ENCODE measurements around the gene MLLT1. TPM values are rescaled to one million over a fixed set of nuclear protein-coding genes. Genes with fewer than 3 reads are reported as not detected.

Gene MLLT1
- total and polyA plus RNA-seq, 10 of the 15 experiments (the other 5 are each of a cell fraction or from before 2014, with no cell fraction given): 0.16 to 61.1 (median 8.5) TPM

DNA sequence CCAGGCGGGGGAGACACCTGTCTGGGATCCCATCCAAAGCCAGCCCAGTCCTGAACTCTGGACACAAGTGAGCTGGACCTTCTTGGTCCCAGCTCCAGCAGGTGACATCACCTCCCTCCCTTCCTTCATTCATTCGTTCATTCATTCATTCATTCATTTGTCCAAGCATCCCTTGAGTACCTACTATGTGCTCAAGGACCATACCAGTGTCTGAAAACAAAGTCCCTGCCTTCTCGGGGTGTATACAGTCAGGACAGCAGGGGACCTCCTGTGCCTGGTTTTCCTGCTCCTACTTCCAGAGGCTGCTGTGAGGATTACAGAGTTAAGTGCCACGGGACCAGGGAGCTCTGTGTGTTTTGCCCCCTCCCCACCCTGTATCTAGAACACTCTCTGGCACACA, 39.6 kb upstream of the MLLT1 start:
- H3K4me1 ChIP-seq (ENCODE audit: control insufficient read depth, insufficient read depth, low read length): no peaks in the 10 kb centered on the region
- H4K20me1 ChIP-seq (ENCODE audit: control insufficient read depth, insufficient read depth): no peaks in the 10 kb centered on the region
- ChIA-PET POLR2A (no interaction called here), SMC1A (ENCODE audit: uncharacterized antibody, unreplicated experiment) (no interaction called here), CTCF (interaction anchor here (1.0 kb wide), 1 partner anchor 544 kb away, joined by 3 read pairs; no protein-coding TSS in a partner anchor), RAD21 (ENCODE audit: unreplicated experiment) (no interaction called here)
- no peak overlapping the region for H2AFZ ChIP-seq (ENCODE audit: control insufficient read depth, low read depth, low read length)
- H3K9ac ChIP-seq (ENCODE audit: control insufficient read depth, insufficient read depth, low read length): no peak overlapping the region
- H3K9me3 ChIP-seq (replicated peaks; ENCODE audit: control insufficient read depth, insufficient read depth, low read length): no peaks in the 10 kb centered on the region
- H3K27me3 ChIP-seq (replicated peaks in 1 of 2; ENCODE audit: control insufficient read depth in 2 of 2, insufficient read depth in 2 of 2, low read length in 1 of 2): no peaks in the 10 kb centered on the region
- no peaks in the 10 kb centered on the region for H3K36me3 ChIP-seq (ENCODE audit: control insufficient read depth in 2 of 2, insufficient read depth in 2 of 2, low read length in 1 of 2)
- FAIRE-seq (no peak), ATAC-seq (no peak), DNase-seq (ENCODE audit: low read depth, low spot score) (no peak)
- H3K4me3 ChIP-seq: no peak overlapping the region
- intact Hi-C loops (cut with micrococcal nuclease; ENCODE audit: unreplicated experiment): no loop called here
- in situ Hi-C loops (cut with MboI): no loop called here
- no TSS peak for BruUV-seq (replicated peaks)
- H3K79me2 ChIP-seq (ENCODE audit: control insufficient read depth, insufficient read depth, low read length): no peaks in the 10 kb centered on the region
- 13% methylated on average over 4 of the region's 4 CpGs for WGBS (ENCODE audit: insufficient coverage, insufficient replicate concordance, low lambda C conversion rate, missing lambda C conversion rate)
- H3K27ac ChIP-seq (ENCODE audit: control insufficient read depth, insufficient read depth): no peak overlapping the region
- H3K4me2 ChIP-seq (ENCODE audit: control insufficient read depth, insufficient read depth): no peak overlapping the region
- TF ChIP-seq, protein P1, sequence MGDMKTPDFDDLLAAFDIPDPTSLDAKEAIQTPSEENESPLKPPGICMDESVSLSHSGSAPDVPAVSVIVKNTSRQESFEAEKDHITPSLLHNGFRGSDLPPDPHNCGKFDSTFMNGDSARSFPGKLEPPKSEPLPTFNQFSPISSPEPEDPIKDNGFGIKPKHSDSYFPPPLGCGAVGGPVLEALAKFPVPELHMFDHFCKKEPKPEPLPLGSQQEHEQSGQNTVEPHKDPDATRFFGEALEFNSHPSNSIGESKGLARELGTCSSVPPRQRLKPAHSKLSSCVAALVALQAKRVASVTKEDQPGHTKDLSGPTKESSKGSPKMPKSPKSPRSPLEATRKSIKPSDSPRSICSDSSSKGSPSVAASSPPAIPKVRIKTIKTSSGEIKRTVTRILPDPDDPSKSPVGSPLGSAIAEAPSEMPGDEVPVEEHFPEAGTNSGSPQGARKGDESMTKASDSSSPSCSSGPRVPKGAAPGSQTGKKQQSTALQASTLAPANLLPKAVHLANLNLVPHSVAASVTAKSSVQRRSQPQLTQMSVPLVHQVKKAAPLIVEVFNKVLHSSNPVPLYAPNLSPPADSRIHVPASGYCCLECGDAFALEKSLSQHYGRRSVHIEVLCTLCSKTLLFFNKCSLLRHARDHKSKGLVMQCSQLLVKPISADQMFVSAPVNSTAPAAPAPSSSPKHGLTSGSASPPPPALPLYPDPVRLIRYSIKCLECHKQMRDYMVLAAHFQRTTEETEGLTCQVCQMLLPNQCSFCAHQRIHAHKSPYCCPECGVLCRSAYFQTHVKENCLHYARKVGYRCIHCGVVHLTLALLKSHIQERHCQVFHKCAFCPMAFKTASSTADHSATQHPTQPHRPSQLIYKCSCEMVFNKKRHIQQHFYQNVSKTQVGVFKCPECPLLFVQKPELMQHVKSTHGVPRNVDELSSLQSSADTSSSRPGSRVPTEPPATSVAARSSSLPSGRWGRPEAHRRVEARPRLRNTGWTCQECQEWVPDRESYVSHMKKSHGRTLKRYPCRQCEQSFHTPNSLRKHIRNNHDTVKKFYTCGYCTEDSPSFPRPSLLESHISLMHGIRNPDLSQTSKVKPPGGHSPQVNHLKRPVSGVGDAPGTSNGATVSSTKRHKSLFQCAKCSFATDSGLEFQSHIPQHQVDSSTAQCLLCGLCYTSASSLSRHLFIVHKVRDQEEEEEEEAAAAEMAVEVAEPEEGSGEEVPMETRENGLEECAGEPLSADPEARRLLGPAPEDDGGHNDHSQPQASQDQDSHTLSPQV (IDR thresholded peaks at IDR 0.05): no peak
- TF ChIP-seq STAT3 (IDR thresholded peaks at IDR 0.05; ENCODE audit: low read depth, low read length) (no peak), SUZ12 (IDR thresholded peaks at IDR 0.05; ENCODE audit: unreplicated experiment) (no peak), RCOR1 (conservative IDR thresholded peaks at IDR 0.05; ENCODE audit: low read depth, low read length) (no peak), KDM1A (IDR thresholded peaks at IDR 0.05; ENCODE audit: borderline replicate concordance) (no peak), SIN3A (IDR thresholded peaks at IDR 0.05; ENCODE audit: low read depth, low read length) (no peak), LARP7 (IDR thresholded peaks at IDR 0.05) (no peak)
- TF ChIP-seq, protein P2, sequence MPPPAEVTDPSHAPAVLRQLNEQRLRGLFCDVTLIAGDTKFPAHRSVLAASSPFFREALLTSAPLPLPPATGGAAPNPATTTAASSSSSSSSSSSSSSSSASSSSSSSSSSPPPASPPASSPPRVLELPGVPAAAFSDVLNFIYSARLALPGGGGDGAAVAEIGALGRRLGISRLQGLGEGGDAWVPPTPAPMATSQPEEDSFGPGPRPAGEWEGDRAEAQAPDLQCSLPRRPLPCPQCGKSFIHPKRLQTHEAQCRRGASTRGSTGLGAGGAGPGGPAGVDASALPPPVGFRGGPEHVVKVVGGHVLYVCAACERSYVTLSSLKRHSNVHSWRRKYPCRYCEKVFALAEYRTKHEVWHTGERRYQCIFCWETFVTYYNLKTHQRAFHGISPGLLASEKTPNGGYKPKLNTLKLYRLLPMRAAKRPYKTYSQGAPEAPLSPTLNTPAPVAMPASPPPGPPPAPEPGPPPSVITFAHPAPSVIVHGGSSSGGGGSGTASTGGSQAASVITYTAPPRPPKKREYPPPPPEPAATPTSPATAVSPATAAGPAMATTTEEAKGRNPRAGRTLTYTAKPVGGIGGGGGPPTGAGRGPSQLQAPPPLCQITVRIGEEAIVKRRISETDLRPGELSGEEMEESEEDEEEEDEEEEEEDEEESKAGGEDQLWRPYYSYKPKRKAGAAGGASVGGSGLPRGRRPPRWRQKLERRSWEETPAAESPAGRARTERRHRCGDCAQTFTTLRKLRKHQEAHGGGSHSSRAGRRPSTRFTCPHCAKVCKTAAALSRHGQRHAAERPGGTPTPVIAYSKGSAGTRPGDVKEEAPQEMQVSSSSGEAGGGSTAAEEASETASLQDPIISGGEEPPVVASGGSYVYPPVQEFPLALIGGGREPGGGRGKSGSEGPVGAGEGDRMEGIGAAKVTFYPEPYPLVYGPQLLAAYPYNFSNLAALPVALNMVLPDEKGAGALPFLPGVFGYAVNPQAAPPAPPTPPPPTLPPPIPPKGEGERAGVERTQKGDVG (CRISPR knock-in tag; IDR thresholded peaks at IDR 0.05): no peak
- TF ChIP-seq, protein P3, sequence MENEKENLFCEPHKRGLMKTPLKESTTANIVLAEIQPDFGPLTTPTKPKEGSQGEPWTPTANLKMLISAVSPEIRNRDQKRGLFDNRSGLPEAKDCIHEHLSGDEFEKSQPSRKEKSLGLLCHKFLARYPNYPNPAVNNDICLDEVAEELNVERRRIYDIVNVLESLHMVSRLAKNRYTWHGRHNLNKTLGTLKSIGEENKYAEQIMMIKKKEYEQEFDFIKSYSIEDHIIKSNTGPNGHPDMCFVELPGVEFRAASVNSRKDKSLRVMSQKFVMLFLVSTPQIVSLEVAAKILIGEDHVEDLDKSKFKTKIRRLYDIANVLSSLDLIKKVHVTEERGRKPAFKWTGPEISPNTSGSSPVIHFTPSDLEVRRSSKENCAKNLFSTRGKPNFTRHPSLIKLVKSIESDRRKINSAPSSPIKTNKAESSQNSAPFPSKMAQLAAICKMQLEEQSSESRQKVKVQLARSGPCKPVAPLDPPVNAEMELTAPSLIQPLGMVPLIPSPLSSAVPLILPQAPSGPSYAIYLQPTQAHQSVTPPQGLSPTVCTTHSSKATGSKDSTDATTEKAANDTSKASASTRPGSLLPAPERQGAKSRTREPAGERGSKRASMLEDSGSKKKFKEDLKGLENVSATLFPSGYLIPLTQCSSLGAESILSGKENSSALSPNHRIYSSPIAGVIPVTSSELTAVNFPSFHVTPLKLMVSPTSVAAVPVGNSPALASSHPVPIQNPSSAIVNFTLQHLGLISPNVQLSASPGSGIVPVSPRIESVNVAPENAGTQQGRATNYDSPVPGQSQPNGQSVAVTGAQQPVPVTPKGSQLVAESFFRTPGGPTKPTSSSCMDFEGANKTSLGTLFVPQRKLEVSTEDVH (IDR thresholded peaks at IDR 0.05; ENCODE audit: low read depth, partially characterized antibody): no peak
- TF ChIP-seq, protein P4, sequence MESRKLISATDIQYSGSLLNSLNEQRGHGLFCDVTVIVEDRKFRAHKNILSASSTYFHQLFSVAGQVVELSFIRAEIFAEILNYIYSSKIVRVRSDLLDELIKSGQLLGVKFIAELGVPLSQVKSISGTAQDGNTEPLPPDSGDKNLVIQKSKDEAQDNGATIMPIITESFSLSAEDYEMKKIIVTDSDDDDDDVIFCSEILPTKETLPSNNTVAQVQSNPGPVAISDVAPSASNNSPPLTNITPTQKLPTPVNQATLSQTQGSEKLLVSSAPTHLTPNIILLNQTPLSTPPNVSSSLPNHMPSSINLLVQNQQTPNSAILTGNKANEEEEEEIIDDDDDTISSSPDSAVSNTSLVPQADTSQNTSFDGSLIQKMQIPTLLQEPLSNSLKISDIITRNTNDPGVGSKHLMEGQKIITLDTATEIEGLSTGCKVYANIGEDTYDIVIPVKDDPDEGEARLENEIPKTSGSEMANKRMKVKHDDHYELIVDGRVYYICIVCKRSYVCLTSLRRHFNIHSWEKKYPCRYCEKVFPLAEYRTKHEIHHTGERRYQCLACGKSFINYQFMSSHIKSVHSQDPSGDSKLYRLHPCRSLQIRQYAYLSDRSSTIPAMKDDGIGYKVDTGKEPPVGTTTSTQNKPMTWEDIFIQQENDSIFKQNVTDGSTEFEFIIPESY (IDR thresholded peaks at IDR 0.05): no peak
- TF ChIP-seq, protein P5, sequence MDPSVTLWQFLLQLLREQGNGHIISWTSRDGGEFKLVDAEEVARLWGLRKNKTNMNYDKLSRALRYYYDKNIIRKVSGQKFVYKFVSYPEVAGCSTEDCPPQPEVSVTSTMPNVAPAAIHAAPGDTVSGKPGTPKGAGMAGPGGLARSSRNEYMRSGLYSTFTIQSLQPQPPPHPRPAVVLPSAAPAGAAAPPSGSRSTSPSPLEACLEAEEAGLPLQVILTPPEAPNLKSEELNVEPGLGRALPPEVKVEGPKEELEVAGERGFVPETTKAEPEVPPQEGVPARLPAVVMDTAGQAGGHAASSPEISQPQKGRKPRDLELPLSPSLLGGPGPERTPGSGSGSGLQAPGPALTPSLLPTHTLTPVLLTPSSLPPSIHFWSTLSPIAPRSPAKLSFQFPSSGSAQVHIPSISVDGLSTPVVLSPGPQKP (IDR thresholded peaks at IDR 0.05; ENCODE audit: low read depth, low read length): no peak
